ENCODE results near the gene ZNF480. TPM values are rescaled to one million over a fixed set of nuclear protein-coding genes. Genes with fewer than 3 reads are reported as not detected.

The ZNF480 gene
- 12.4 and 13.8 TPM in 2 replicates for total RNA-seq

DNA sequence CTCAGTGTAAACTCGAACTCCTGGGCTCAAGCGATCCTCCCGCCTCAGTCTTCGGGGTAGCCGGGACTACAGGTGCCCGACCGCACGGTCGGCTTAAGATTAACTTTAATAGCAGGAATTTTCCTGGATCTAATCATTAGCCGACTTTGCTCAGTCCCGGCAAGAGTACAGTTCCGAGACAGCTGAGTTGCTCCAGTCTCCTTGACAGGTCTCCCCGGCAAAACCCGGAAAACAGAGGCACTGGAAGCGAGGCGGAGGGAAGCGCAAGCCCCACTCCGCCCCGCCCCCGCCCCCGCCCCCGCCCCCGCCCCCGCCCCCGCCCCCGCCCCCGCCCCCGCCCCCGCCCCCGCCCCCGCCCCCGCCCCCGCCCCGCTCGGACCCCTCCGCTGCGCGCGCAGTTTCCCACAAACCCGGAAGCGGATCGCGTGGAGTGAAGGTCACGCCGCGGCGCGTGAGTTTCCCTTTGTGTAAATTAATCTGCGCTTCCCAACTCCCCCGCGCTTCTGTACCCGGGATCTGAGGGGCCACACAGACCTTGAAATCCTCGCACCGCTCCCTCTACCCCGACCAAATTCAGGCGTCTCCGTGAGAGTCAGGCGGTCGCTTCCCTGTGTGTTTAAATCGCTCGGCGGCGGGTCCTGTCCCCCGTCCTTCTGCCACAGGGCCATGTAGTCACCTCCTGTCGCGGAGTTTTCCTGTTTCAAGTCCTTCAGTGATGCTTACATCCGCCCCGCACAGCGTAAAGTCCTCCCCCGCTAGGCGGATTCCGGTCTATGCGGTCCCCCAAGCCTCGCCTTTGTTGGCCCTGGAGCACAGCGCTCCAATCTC lies at the start of gene ZNF480:
Gene ZNF480, plus strand, starts transcription at position 397 of the 828 bp plus-strand sequence. CDS start 3,244 bp downstream, outside the sequence.

DNA sequence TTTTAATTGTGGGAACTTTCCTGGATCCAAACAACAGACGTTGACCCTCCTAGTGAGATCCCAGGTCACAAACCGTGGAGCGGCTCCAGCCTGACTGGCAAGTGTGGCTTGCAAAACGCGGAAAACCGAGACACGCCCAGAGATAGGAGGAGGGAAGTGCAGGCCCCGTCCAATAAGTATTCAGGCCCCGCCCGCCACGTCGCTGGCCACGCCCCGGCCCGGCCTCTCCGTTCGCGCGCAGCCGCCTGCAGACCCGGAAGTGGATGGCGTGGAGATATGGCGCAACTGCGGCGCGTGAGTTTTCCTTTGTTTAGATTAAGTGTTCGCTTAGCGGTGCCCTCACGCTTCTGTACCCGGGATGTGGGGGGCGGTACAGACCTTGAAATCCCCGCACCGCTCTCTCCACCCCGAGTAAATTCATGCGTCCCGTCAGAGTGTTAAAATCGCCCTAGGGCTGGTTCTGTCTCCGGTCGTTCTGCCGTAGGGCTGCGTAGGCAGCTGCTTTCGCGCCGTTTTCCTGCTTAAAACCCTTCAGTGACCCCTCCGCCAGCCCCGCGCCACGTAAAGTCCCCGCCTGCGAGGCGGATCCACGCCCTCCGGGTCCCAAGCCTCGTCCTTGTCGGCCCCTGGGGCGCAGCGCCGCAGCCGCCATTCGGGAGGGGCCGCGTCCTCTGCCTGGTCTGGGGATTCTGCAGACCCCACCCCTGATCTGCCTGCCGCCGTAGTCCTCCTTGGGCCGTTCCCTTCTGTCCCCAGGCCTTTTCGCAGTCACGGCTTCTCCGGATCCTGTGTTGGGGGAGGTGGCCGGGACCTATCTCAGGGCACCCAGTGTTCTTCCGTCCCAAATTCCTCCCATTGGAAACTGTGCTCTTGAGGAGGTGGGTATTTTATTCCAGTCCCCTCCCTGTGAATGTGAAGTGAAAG lies 27.4 kb upstream of the ZNF480 start, which contains the start of gene ZNF766:
Gene ZNF766, plus strand, starts transcription at position 250 of the 924 bp plus-strand sequence. Its CDS starts 27 bp downstream, at position 277.

DNA sequence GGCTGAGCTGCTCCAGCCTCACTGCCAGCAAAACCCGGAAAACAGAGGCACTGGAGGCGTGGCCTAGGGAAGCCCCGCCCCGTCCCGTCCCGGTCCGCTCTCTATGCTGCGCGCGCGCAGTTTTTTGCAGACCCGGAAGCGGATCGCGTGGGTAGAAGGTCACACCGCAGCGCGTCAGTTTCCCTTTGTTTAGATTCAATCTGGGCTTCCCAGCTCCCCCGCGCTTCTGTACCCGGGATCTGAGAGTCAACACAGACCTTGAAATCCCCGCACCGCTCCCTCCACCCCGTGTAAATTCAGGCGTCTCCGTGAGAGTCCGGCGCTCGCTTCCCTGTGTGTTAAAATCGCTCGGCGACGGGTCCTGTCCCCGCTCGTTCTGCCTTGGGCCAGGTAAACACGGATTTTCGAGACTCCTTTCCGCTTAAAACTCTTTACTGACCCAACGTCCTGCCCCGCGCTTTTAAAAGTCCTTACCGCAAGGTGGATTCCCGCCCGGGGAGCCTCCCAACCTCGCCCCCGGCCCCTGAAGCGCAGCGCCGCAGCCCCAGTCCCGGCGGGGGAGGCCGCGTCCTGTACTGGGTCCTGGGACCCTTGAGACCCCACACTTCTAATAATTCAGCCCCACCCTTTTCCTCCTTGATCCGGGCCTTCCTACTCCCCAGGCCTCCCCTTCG lies 39.3 kb downstream of the ZNF480 start, which contains the start of gene ZNF610:
Gene ZNF610, plus strand, starts transcription at position 127 of the 674 bp plus-strand sequence. CDS start 12,930 bp downstream, outside the sequence.

DNA sequence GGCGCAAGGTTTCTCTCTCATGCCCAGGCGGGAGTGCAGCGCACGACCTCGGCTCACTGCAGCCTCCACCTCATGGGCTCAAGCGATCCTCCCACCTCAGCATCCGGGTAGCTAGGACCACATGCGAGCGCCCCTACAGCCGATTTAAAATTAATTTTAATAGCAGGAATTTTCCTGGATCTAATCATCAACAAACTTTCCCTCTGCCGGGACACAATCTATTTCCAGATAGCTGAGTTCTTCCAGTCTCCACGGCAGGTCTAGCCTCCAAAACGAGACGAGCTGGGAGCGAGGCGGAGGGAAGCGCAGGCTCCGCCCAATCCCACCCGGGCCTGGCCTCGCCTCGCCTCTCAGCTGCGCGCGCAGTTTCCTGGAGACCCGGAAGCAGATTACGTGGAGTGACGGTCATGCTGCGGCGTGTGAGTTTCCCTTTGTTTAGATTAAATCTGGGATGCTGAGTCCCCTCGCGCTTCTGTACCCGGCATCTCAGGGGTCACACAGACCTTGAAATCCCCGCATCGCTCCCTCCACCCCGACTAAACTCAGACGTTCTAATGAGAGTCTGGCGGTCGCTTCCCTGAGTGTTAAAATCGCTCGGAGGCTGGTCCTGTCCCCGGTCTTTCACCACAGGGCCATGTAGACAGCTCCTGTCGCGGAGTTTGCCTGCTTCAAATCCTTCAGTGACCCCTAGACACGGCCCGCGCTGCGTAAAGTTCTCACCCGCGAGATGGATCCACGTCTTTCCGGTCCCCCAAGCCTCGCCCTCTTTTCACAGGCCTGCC lies 72.8 kb downstream of the ZNF480 start, which contains the start of gene ZNF880:
Gene ZNF880, plus strand, starts transcription at position 365 of the 782 bp plus-strand sequence. Its CDS starts 43 bp downstream, at position 408.

Small RNAs within 50 kb of the gene (small RNA-seq; reads per million reads assigned to genes)
- gene MIR643 = 7.1 reads per million, percentile 92 among the genes with 10 or more reads in this experiment
- gene RF00019 = not detected

Other genes with a start within 250 kb of the ZNF480 start
- 11.0 and 14.8 TPM in 2 replicates for gene ZNF432, start 248.3 kb upstream of the ZNF480 start, total RNA-seq
- gene ZNF841, start 201.4 kb upstream of the ZNF480 start, total RNA-seq = 26.9 and 39.0 TPM in 2 replicates
- gene ZNF616, start 157.2 kb upstream of the ZNF480 start, total RNA-seq = 9.1 and 12.5 TPM in 2 replicates
- gene ZNF836, start 125.5 kb upstream of the ZNF480 start, total RNA-seq = 13.6 and 13.9 TPM in 2 replicates
- gene PPP2R1A, start 107.1 kb upstream of the ZNF480 start, total RNA-seq = 155 TPM in 2 replicates
- gene ZNF766, start 27.6 kb upstream of the ZNF480 start, total RNA-seq = 16.1 and 16.7 TPM in 2 replicates
- gene ZNF610, start 39.1 kb downstream of the ZNF480 start, total RNA-seq = 3.7 and 9.1 TPM in 2 replicates
- gene ZNF880, start 72.8 kb downstream of the ZNF480 start, total RNA-seq = 24.4 and 32.1 TPM in 2 replicates
- 34.5 and 53.9 TPM in 2 replicates for gene ZNF528, start 100.7 kb downstream of the ZNF480 start, total RNA-seq
- 0.11 and 0.13 TPM in 2 replicates for gene ZNF534, start 132.0 kb downstream of the ZNF480 start, total RNA-seq
- 4.6 and 9.8 TPM in 2 replicates for gene ZNF578, start 156.4 kb downstream of the ZNF480 start, total RNA-seq
- gene ZNF808, start 230.5 kb downstream of the ZNF480 start, total RNA-seq = 19.6 and 28.8 TPM in 2 replicates

All from articular chondrocyte of knee joint (primary cell).